Heart left ventricle (tissue), 16 donors: ENCODE data around the gene CACNA2D1. TPM values are rescaled to one million over a fixed set of nuclear protein-coding genes. Genes with fewer than 3 reads are reported as not detected.
A peak's percentile ranks its signal among the peaks of the same experiment; 100 is the strongest.

ENCODE experiments used
- ATAC-seq, 4 donors: fragments of 200-7000 bp; cut with Tn5 transposase; one replicate each; pipeline ENCODE4 v1.9.1; 2020 to 2022; ENCODE audit warnings: moderate library complexity in 4 of 4, mild to moderate bottlenecking in 3 of 4, moderate number of reproducible peaks in 1 of 4
- DNase-seq, 5 donors: peaks; one replicate each; pipeline ENCODE4 v3.0.0-alpha.2; 2020
- H3K27ac ChIP-seq, 12 donors: fragments of 200-600 bp; sonication (generic) in 4 of 12; one replicate each; pipeline versions ENCODE4 v1.5.0 to v1.8.0; 2016 to 2022; ENCODE audit warnings: mild to moderate bottlenecking in 2 of 12
- H3K27me3 ChIP-seq, 9 donors: fragments of 200-600 bp; sonication (generic) in 2 of 9; one replicate each; pipeline versions ENCODE4 v1.5.1 to v1.8.0; 2016 to 2022; ENCODE audit warnings: mild to moderate bottlenecking in 3 of 9
- H3K36me3 ChIP-seq, 9 donors: fragments of 200-600 bp; sonication (generic) in 2 of 9; one replicate each; pipeline versions ENCODE4 v1.5.0 to v1.8.0; 2018 to 2022; ENCODE audit warnings: mild to moderate bottlenecking in 2 of 9
- H3K4me1 ChIP-seq, 12 donors: fragments of 200-600 bp; sonication (generic) in 4 of 12; one replicate each; pipeline versions ENCODE4 v1.5.0 to v1.8.0; 2016 to 2022; ENCODE audit warnings: mild to moderate bottlenecking in 3 of 12
- H3K4me3 ChIP-seq, 12 donors: fragments of 200-600 bp; sonication (generic) in 4 of 12; one replicate each; pipeline versions ENCODE4 v1.5.0 to v1.8.0; 2017 to 2022; ENCODE audit warnings: mild to moderate bottlenecking in 9 of 12, moderate library complexity in 4 of 12
- H3K9me3 ChIP-seq, 12 donors: fragments of 200-600 bp; sonication (generic) in 4 of 12; one replicate each; pipeline versions ENCODE4 v1.5.0 to v1.8.0; 2016 to 2022; ENCODE audit warnings: mild to moderate bottlenecking in 1 of 12
- CTCF ChIP-seq, 12 donors: fragments of 200-600 bp; sonication (generic) in 4 of 12; IDR thresholded peaks; one replicate each; pipeline versions ENCODE4 v1.5.0 to v1.8.0; 2018 to 2022; ENCODE audit warnings: antibody characterized with exemption in 12 of 12, mild to moderate bottlenecking in 5 of 12
- POLR2A ChIP-seq, 2 donors: fragments of 450-650 bp; IDR thresholded peaks; one replicate each; pipeline ENCODE4 v1.6.1; 2017; ENCODE audit warnings: antibody characterized with exemption in 2 of 2, mild to moderate bottlenecking in 2 of 2, moderate library complexity in 2 of 2
- WGBS, 4 donors: extraction: QIAGEN DNeasy Blood & Tissue Kit in 2 of 4; methylation state at CpG; one replicate each; pipeline versions ENCODE4 v1.1.5 to v1.1.7; 2013 to 2018; 5-methylcytosine and 5-hydroxymethylcytosine counted together
- intact Hi-C, 10 donors: fragments of 100-400 bp; cut with DNase I; formaldehyde crosslinking; loops; one replicate each; pipeline versions ENCODE4 v1.11.1 to v1.14.2; 2022
- polyA plus RNA-seq, 2 donors: library from polyadenylated mRNA; stranded (reverse); fragments of 200-250 nt; gene quantifications; one replicate each; pipeline ENCODE4 v1.2.3, GENCODE V29; 2013
- total RNA-seq, 9 donors: library from RNA; depleted of rRNA in 2 of 9; stranded (reverse); fragments of >200 nt in 2 of 9; fragmentation: NEBNext Ultra II Directional in 3 of 9; extraction: Animal tissue kit (Norgen Biotek cat#: 25700) in 3 of 9; gene quantifications; one replicate each; pipeline versions ENCODE4 v1.1.0 to v1.2.4, GENCODE V29; 2016 to 2023
- donor health status: ischemic (EF 13 %, LVEDD 7.1; RV severe dilation, severe dysfunction).
- donor health status: healthy with polysubstance abuse.
- donor health status: DM: no; HTN: yes; CAD: no.
- donor health status: DM: no; HTN: no; CAD: no.
- donor health status: ischemic (EF 25% LVEDD 6.9; RV normal size, moderate dysfunction).
- donor health status: ischemic (EF 25% LVEDD 5.7; RV mildly dilated, moderate dysfunction).
- donor health status: healthy.
- donor health status: DM: yes; HTN: yes; CAD: no.
- donor health status: ischemic (EF 35%, LVEDD 5.7; RV mildly dilated, moderate dysfunction).
- donor health status: nonischemic (EF 11% LVEDD 7.7; RV severe dilation, severe dysfunction).
- donor health status: DM: yes; HTN: yes; CAD: no.
- donor health status: PGD.
- donor health status: ischemic (EF 29% LVEDD 5.4; RV normal size, mild dysfunction).
- donor health status: nonischemic (EF 23%, LVEDD 6.1; RV moderate dilation, normal function).

CACNA2D1 gene
- total and polyA plus RNA-seq, 11 donors, result 13.5 to 122 (median 55.5) TPM

DNA sequence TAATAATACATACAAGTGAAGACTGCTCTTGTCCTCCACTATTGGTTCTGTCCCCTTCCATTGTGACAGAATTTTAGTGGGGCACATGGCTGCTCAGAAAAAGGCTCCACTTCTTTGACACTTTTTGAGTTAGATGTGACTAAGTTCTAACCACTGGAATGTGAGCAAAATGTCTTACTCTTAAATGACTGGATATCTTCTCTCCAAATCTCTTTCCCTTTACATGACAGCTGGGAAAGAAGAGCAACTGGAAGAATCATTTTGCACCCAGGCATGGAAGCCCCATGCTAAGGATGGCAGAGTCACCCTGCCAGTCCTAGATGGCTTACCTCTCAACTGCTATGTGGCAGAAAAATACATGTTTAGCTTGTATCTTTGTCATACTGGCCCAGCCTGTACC lies 97.7 kb downstream of the CACNA2D1 start:
- ATAC-seq, result no peak
- H3K27ac ChIP-seq, result no peak overlapping the region
- H3K4me1 ChIP-seq, result peaks cover 0 to 12% (median 0%) of the 10 kb centered on the region in 12 donors
- DNase-seq, result no peak
- TF ChIP-seq CTCF (IDR thresholded peaks at IDR 0.05), result no peak
- TF ChIP-seq POLR2A (IDR thresholded peaks at IDR 0.05), result no peak
- H3K36me3 ChIP-seq, result peaks cover 0 to 13% (median 0%) of the 10 kb centered on the region in 9 donors
- H3K4me3 ChIP-seq, result no peak overlapping the region
- no peaks in the 10 kb centered on the region for H3K27me3 ChIP-seq
- no peaks in the 10 kb centered on the region for H3K9me3 ChIP-seq
- intact Hi-C loops, result no loop called here

DNA sequence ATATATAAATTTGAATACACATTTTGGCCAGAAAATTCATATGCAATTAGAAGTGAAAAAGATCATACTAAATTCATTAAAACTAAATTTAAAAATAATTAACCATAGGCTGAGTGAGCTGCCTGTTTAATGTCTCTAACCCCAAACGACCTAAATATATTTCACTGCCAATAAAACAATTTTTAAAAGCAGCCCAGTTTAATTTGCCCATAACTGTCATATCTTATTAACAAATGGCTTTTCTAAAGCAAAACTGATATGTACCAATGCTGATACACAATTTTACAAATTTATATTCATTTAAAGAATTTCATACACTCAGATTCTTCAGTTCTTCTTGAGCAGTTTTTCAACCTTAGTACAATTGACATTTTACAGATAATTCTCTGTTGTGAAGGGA lies 99.9 kb downstream of the CACNA2D1 start:
- H3K9me3 ChIP-seq, result no peaks in the 10 kb centered on the region
- no peaks in the 10 kb centered on the region for H3K27me3 ChIP-seq
- no peak overlapping the region for H3K4me3 ChIP-seq
- ATAC-seq, result no peak
- intact Hi-C loops, result no loop called here
- H3K27ac ChIP-seq, result no peak overlapping the region
- TF ChIP-seq POLR2A (IDR thresholded peaks at IDR 0.05), result no peak
- no peak for DNase-seq
- peaks cover 0 to 13% (median 0%) of the 10 kb centered on the region in 9 donors for H3K36me3 ChIP-seq
- H3K4me1 ChIP-seq, result peaks cover 0 to 12% (median 0%) of the 10 kb centered on the region in 12 donors
- 54 to 70% (median 61%) methylated on average over 1 of the region's 1 CpG for WGBS, 4 donors

DNA sequence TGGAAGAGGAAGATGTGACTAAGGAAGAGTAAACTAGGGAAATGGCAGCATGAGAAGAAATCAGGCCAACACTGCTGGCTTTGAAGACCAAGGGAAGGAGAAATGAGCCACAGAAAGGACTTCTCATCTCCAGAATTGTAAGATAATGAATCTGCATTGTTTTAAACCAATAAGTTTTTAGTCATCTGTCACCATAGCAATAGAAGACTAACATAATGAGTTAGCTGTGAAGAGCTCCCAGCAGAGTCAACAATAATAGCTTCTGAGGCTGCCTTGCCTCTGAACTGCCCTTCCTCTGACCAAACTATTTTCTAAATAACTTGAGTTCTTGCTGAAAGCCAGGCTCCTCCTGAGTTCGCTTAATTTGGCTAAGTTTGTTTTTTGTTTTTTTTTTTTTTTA lies 103.6 kb downstream of the CACNA2D1 start:
- DNase-seq (no peak), ATAC-seq (no peak)
- 79 to 90% (median 89%) methylated on average over 1 of the region's 1 CpG for WGBS, 4 donors
- Histone ChIP-seq H3K27ac (no peak overlapping the region), H3K36me3 (peaks cover 0 to 8% (median 0%) of the 10 kb centered on the region in 9 donors), H3K9me3 (no peaks in the 10 kb centered on the region), H3K4me1 (peaks cover 0 to 4% (median 0%) of the 10 kb centered on the region in 12 donors), H3K4me3 (no peak overlapping the region), H3K27me3 (no peaks in the 10 kb centered on the region)
- no peak for TF ChIP-seq CTCF (IDR thresholded peaks at IDR 0.05)
- TF ChIP-seq POLR2A (IDR thresholded peaks at IDR 0.05), result no peak
- intact Hi-C loops, result loop anchor here in 1 of 10 donors (10.0 kb wide), 1 partner anchor 65 kb away; no protein-coding TSS in a partner anchor

GRCh38 chr7:82335927-82336326 lies 107.7 kb downstream of the CACNA2D1 start:
- Histone ChIP-seq H3K27ac (no peak overlapping the region), H3K4me3 (no peak overlapping the region), H3K4me1 (peaks cover 0 to 4% (median 0%) of the 10 kb centered on the region in 12 donors), H3K27me3 (no peaks in the 10 kb centered on the region), H3K36me3 (peaks cover 0 to 9% (median 0%) of the 10 kb centered on the region in 9 donors), H3K9me3 (no peaks in the 10 kb centered on the region)
- TF ChIP-seq POLR2A (IDR thresholded peaks at IDR 0.05) (no peak), CTCF (IDR thresholded peaks at IDR 0.05) (no peak)
- DNase-seq, result peak in 1 of 5 donors; percentile 18
- WGBS, 4 donors, result 92 to 95% (median 95%) methylated on average over 1 of the region's 1 CpG
- ATAC-seq, result peak in 3 of 4 donors; percentile 22 to 50 (median 36)
- intact Hi-C loops, result loop anchor here in 1 of 10 donors (10.0 kb wide), 1 partner anchor 61 kb away; no protein-coding TSS in a partner anchor

DNA sequence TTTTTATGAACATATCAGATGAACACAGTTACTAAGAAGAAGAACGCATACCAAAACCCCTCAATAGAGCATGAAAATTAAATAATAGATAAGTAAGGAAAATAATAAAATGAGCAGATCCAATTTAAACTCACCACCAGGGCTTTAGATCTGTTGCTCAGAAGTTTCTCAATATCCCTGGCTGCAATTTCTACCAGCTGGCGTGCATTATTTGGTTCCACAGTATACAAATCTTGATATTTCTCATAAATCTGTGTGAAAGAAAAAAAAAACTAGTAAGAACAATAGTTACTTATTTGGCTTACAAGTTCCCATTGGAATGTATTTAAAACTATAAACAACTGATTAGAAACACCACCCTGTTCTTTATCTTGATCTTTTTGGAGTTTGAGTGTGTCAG lies 108.6 kb downstream of the CACNA2D1 start:
- no peak for TF ChIP-seq POLR2A (IDR thresholded peaks at IDR 0.05)
- TF ChIP-seq CTCF (IDR thresholded peaks at IDR 0.05), result no peak
- WGBS, 4 donors, result 82 to 91% (median 88%) methylated on average over 2 of the region's 2 CpGs
- Histone ChIP-seq H3K27me3 (no peaks in the 10 kb centered on the region), H3K36me3 (peaks cover 0 to 9% (median 0%) of the 10 kb centered on the region in 9 donors), H3K27ac (no peak overlapping the region), H3K9me3 (no peaks in the 10 kb centered on the region), H3K4me3 (no peak overlapping the region), H3K4me1 (peaks cover 0 to 4% (median 0%) of the 10 kb centered on the region in 12 donors)
- intact Hi-C loops, result loop anchor here in 1 of 10 donors (10.0 kb wide), 1 partner anchor 60 kb away; no protein-coding TSS in a partner anchor
- no peak for ATAC-seq
- DNase-seq, result no peak
